ENCODE results near the gene FAM228B.

DNA sequence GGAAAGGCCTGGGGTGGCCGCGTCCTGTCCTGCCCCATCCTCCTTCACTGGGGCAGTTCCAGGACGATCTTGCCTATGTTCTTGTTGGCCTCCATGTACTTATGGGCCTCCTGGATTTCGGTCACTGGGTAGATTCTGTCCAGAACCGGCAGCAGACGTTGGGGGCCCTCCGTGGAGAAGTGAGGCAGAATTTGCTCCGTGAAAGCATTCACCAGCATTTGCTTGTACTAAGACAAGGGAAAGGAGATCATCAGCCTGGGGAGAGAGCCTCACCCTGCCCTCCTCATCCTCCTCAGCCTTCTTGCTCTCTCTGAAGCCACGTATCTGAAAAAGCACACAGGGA lies 45.8 kb upstream of the FAM228B start:
- TF ChIP-seq, protein P1, sequence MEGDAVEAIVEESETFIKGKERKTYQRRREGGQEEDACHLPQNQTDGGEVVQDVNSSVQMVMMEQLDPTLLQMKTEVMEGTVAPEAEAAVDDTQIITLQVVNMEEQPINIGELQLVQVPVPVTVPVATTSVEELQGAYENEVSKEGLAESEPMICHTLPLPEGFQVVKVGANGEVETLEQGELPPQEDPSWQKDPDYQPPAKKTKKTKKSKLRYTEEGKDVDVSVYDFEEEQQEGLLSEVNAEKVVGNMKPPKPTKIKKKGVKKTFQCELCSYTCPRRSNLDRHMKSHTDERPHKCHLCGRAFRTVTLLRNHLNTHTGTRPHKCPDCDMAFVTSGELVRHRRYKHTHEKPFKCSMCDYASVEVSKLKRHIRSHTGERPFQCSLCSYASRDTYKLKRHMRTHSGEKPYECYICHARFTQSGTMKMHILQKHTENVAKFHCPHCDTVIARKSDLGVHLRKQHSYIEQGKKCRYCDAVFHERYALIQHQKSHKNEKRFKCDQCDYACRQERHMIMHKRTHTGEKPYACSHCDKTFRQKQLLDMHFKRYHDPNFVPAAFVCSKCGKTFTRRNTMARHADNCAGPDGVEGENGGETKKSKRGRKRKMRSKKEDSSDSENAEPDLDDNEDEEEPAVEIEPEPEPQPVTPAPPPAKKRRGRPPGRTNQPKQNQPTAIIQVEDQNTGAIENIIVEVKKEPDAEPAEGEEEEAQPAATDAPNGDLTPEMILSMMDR (optimal IDR thresholded peaks at IDR 0.05 in 1 of 3, IDR thresholded peaks at IDR 0.05 in 1 of 3, conservative IDR thresholded peaks at IDR 0.05 in 1 of 3; ENCODE audit: extremely low read depth in 1 of 3, insufficient read depth in 2 of 3, low read length in 3 of 3), result no peak
- no peak for TF ChIP-seq EZH2 (IDR thresholded peaks at IDR 0.05; ENCODE audit: low read length)

Data from keratinocyte (primary cell).